LNCaP clone FGC (cell line): ENCODE data around the gene ANKS1A.

ENCODE experiments used
- DNase-seq: peaks from one replicate; pipeline ENCODE4 v3.0.0-alpha.2; 2011; ENCODE audit warnings: low read depth
- H3K4me3 ChIP-seq: 2 replicates; pipeline ENCODE4 v1.5.1; 2011; ENCODE audit warnings: mild to moderate bottlenecking, low read depth, low read length, control low read depth
- TF ChIP-seq, protein P1 (sequence below): IDR thresholded peaks from 2 replicates; pipeline ENCODE4 v1.5.1; 2012; ENCODE audit warnings: mild to moderate bottlenecking; ENCODE audit not compliant: control insufficient read depth, insufficient read depth; ENCODE audit errors: extremely low read depth

The ANKS1A gene

DNA sequence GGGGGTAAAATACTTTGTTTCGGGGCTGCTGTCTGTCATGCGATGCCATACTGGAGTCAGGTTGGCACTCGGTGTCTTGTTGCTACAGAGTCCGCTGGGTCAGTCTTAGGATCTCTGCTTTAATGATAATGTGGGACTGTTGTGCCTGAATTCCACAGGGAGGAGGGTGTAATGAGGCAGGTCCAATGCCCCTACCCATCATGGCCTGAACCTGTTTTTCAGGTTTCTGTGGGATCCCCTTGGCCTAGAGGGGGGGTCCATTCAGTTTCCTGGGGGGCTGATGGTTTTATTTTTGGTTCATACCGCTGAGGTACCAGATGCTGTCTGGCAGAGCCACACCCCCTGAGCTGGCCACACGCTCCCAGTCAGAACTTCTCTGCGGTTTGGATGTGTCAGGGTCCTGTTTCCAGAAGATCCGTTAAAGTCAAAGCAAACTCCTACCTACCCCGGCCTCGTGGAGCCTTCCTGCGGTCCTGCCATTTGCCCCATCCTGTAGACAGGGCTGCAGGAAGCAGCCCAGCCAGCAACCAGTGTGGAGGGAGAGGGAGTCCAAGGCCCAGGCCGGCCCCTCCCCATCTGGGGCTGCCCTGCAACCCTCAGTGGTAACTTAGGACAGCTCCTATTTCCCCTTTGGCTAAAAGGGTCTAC is 182.4 kb downstream of the ANKS1A start:
- TF ChIP-seq, protein P1, sequence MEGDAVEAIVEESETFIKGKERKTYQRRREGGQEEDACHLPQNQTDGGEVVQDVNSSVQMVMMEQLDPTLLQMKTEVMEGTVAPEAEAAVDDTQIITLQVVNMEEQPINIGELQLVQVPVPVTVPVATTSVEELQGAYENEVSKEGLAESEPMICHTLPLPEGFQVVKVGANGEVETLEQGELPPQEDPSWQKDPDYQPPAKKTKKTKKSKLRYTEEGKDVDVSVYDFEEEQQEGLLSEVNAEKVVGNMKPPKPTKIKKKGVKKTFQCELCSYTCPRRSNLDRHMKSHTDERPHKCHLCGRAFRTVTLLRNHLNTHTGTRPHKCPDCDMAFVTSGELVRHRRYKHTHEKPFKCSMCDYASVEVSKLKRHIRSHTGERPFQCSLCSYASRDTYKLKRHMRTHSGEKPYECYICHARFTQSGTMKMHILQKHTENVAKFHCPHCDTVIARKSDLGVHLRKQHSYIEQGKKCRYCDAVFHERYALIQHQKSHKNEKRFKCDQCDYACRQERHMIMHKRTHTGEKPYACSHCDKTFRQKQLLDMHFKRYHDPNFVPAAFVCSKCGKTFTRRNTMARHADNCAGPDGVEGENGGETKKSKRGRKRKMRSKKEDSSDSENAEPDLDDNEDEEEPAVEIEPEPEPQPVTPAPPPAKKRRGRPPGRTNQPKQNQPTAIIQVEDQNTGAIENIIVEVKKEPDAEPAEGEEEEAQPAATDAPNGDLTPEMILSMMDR = no peak
- H3K4me3 ChIP-seq = no peak overlapping the region
- no peak for DNase-seq

DNA sequence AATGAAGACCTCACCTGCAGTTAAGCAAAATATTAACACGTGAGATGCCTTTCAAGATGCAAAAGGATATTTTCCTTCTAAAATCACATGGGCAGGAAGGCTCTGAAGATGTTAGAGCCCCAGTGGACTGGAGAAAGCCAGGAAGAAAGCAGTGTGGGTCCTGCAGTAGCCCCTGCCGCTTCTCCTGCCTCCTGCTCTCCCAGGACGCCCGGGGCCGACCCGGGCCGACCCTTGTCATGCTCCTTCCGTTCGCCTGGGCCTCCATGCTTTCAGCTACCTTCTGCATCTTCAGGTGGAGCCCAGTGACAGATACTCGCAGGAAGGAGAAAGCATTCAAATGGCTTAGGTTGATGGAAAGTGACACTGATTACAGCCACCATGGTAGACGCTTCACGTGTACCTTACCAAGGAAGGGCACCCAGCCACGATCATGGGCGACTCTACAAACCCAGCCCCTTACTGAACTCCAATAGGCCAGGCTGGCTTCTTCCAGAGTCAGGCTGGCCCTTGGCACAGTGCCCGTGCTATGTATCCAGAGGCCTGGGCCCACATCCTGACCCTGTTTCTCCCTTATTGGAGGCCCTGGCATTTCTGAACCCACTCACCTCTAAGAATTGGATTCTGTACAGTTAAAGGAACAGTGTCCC is 183.1 kb downstream of the ANKS1A start:
- no peak for DNase-seq
- no peak overlapping the region for H3K4me3 ChIP-seq
- TF ChIP-seq, protein P1 = no peak

DNA sequence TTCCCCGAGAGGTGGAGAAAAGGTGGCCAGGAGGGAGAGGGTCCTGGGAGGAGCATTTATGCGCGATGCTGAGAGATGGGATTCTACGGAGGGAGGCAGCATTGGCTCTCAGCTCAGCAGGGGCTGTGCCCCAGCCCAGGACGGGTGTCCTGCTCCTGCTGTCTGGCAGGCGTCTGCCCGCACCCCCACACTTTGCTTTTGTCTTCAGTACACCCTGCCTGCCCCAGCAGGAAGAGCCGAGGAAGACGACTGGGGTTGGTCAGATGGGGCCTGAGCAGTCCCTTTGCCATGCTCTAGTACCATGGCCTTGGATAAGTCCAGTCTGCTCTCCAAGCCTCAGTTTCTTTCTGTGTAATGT is 183.6 kb downstream of the ANKS1A start:
- no peak for DNase-seq
- H3K4me3 ChIP-seq = no peak overlapping the region
- TF ChIP-seq, protein P1 = no peak

DNA sequence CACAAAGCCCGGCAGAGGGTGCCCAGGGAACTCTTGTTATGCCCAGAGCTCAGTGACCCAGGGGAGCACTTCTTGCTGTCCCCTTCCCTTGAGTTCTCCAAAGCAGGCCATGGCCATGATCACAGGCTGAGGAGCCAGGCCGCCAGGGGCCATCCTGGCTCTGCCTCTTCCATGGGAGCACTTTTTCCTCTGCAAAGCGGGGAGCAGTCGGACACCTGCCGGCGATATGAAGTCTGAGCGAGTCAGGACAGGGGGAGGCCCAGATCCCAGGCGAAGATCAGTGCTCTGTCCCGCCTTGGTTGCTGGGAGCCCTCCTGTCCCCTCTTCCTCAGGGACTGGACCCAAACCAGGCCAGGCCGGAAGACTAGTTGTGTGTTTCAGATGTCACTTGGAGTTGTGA is 184.2 kb downstream of the ANKS1A start:
- TF ChIP-seq, protein P1 = no peak
- H3K4me3 ChIP-seq = no peak overlapping the region
- DNase-seq = no peak

DNA sequence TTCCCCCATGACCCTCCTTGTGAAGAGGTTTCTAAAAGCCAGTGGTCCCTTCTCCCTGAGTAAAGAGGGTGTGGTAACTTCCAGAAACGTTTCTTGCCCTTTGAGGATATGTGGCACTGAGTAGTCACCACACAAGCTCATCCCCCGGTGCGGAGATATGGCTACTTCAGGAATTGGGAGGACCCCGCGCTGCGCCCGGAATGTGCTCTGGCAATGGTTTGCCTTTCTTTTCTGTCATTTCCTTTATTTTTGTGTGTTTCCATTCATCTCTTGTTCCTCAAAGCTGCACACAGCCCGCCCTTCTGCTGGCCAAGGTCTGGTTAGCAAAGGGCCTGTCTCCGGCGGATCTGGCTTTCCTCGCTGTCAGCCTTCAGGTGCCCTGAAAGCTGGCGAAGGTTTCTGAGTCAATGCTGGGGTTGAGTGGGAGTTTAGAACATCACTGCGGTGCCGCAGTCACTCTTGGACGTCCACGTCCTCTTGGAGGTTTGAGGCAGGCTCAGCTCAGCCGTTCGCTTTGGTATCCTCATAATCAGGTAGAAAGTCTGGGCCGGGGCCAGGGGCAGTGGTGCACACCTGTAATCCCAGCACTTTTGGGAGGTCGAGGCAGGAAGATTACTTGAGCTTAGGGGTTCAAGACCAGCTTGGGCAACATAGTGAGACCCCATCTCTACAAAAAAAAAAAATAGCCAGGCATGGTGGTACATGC is 184.9 kb downstream of the ANKS1A start:
- TF ChIP-seq, protein P1 = no peak
- DNase-seq = no peak
- no peak overlapping the region for H3K4me3 ChIP-seq

DNA sequence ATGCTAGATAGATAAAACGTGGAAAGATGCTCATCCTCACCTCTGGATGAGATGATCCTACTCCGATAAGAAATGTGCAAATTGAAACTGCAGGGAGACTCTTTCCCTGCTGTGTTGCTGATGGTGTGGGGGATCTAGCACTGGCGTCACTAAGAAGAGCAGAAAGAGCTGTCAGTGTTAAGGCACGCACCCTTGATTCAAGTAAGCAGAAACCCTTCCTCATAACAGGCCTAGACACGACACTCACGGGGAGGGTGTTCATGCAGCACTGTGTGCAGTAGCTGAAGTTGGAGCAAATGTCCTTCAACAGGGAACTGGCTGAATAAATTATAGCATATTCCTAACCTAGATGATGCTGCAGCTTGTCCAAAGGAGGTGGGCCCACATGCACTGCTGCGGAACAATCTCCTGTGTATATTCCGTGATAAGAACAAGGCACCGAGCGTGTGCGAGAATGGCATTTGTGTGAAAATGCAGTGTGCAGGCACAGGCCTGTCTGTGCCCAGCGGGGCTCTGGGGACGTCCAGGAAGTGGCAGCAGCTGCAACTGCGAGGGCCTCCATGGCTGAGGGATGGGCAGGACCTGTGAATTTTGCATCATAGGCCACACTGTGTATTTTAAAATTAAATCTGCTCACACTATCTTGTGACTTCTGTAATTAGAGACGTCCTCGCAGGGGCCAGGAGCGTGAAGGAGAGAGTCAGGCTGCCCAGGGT is 188.1 kb downstream of the ANKS1A start:
- no peak for DNase-seq
- TF ChIP-seq, protein P1 = no peak
- H3K4me3 ChIP-seq = no peak overlapping the region
